Kidney (tissue), 14 donors: ENCODE results near the gene ASB2. TPM values are rescaled to one million over a fixed set of nuclear protein-coding genes. Genes with fewer than 3 reads are reported as not detected.

Experiments used
- DNase-seq, 5 donors: peaks; one replicate each; pipeline ENCODE4 v3.0.0-alpha.2; 2013 to 2020
- FAIRE-seq: peaks from 2 replicates; lab custom pipeline; 2012; peaks lifted over from hg19 to GRCh38; lab: Jason Lieb, UNC
- H3K27ac ChIP-seq, 2 donors: one replicate each; pipeline ENCODE4 v1.7.0; 2013; ENCODE audit warnings: low read depth in 2 of 2, low read length in 2 of 2, inconsistent platforms in 1 of 2
- H3K27me3 ChIP-seq: one replicate; pipeline ENCODE4 v1.7.1; 2013; ENCODE audit warnings: low read length, inconsistent platforms; ENCODE audit not compliant: control insufficient read depth, insufficient read depth
- H3K36me3 ChIP-seq, 3 donors: one replicate each; pipeline versions ENCODE4 v1.7.0 to v1.7.1; 2013; ENCODE audit warnings: low read length in 3 of 3, control low read depth in 1 of 3, inconsistent platforms in 1 of 3; ENCODE audit not compliant: insufficient read depth in 3 of 3, control insufficient read depth in 2 of 3
- H3K4me1 ChIP-seq, 3 donors: one replicate each; pipeline versions ENCODE4 v1.7.0 to v1.7.1; 2013; ENCODE audit warnings: low read length in 3 of 3, inconsistent platforms in 1 of 3, low read depth in 1 of 3; ENCODE audit not compliant: control insufficient read depth in 2 of 3, insufficient read depth in 2 of 3
- H3K4me3 ChIP-seq, 3 donors: one replicate each; pipeline versions ENCODE4 v1.7.0 to v1.8.1; 2013; ENCODE audit warnings: low read length in 3 of 3, control low read depth in 1 of 3, inconsistent platforms in 1 of 3
- H3K9ac ChIP-seq, 3 donors: one replicate each; pipeline versions ENCODE4 v1.7.0 to v1.7.1; 2013; ENCODE audit warnings: low read length in 3 of 3, control low read depth in 1 of 3, inconsistent platforms in 1 of 3
- H3K9me3 ChIP-seq, 3 donors: one replicate each; pipeline versions ENCODE4 v1.7.0 to v1.7.1; 2013; ENCODE audit warnings: low read length in 3 of 3, control low read depth in 1 of 3, inconsistent platforms in 1 of 3; ENCODE audit not compliant: control insufficient read depth in 2 of 3, insufficient read depth in 1 of 3
- intact Hi-C: fragments of 100-400 bp; cut with DNase I; formaldehyde crosslinking; loops from one replicate; pipeline ENCODE4 v1.11.1; 2022
- polyA plus RNA-seq: library from polyadenylated mRNA; stranded (reverse); fragments of 350-450 nt; fragmentation: Illumina TruSeq; extraction: RNeasy Lipid Tissue Mini Kit (QIAGEN cat#74804); gene quantifications from one replicate; pipeline ENCODE4 v1.2.3, GENCODE V29; 2014; ENCODE audit warnings: low read depth, low replicate concordance; ENCODE audit not compliant: insufficient read depth
- total RNA-seq: library from RNA; stranded (reverse); fragmentation: NEBNext Ultra II Directional; extraction: Animal tissue kit (Norgen Biotek cat#: 25700); gene quantifications from one replicate; pipeline ENCODE4 v1.2.1, GENCODE V29; 2021
- TF ChIP-seq, protein P1 (sequence below): IDR thresholded peaks from 3 replicates; pipeline ENCODE4 v1.5.1; 2012; ENCODE audit warnings: mild to moderate bottlenecking, moderate library complexity, borderline replicate concordance; ENCODE audit not compliant: insufficient read depth; ENCODE audit errors: extremely low read depth
- donor health status: control.
- donor health status: control.
- donor health status: control.
- donor health status: control.
- donor health status: control.
- donor health status: DM: yes; HTN: yes; CAD: no.
- donor health status: Normal renal cell carcinoma (clear cell type).

The ASB2 gene
- total and polyA plus RNA-seq, 2 donors from 2014 or later = 0.97 to 3.7 TPM

GRCh38 chr14:93954516-93954830, 21.9 kb downstream of the ASB2 start:
- TF ChIP-seq, protein P1, sequence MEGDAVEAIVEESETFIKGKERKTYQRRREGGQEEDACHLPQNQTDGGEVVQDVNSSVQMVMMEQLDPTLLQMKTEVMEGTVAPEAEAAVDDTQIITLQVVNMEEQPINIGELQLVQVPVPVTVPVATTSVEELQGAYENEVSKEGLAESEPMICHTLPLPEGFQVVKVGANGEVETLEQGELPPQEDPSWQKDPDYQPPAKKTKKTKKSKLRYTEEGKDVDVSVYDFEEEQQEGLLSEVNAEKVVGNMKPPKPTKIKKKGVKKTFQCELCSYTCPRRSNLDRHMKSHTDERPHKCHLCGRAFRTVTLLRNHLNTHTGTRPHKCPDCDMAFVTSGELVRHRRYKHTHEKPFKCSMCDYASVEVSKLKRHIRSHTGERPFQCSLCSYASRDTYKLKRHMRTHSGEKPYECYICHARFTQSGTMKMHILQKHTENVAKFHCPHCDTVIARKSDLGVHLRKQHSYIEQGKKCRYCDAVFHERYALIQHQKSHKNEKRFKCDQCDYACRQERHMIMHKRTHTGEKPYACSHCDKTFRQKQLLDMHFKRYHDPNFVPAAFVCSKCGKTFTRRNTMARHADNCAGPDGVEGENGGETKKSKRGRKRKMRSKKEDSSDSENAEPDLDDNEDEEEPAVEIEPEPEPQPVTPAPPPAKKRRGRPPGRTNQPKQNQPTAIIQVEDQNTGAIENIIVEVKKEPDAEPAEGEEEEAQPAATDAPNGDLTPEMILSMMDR = no peak
- H3K9ac ChIP-seq = no peak overlapping the region
- no peaks in the 10 kb centered on the region for H3K9me3 ChIP-seq
- FAIRE-seq = no peak
- H3K4me1 ChIP-seq = peaks cover 0 to 3% (median 0%) of the 10 kb centered on the region in 3 donors
- no peak for DNase-seq
- intact Hi-C loops = no loop called here
- no peak overlapping the region for H3K27ac ChIP-seq
- H3K27me3 ChIP-seq = no peaks in the 10 kb centered on the region
- no peak overlapping the region for H3K4me3 ChIP-seq
- no peaks in the 10 kb centered on the region for H3K36me3 ChIP-seq

- Histone ChIP-seq H3K4me3 (no peak overlapping the region), H3K9ac (no peak overlapping the region), H3K36me3 (no peaks in the 10 kb centered on the region), H3K4me1 (peaks cover 0 to 3% (median 0%) of the 10 kb centered on the region in 3 donors), H3K27me3 (no peaks in the 10 kb centered on the region), H3K27ac (no peak overlapping the region), H3K9me3 (no peaks in the 10 kb centered on the region)
- intact Hi-C loops = no loop called here
- DNase-seq (no peak), FAIRE-seq (no peak)
- TF ChIP-seq, protein P1 = no peak
These were observed 22.4 kb downstream of the ASB2 start for GRCh38 chr14:93953739-93954515.

GRCh38 chr14:93953263-93953662, 23.1 kb downstream of the ASB2 start:
- DNase-seq = no peak
- no peak overlapping the region for H3K27ac ChIP-seq
- H3K9ac ChIP-seq = no peak overlapping the region

More at GRCh38 chr14:93953263-93953662, 23.1 kb downstream of the ASB2 start:
- Histone ChIP-seq H3K9me3 (no peaks in the 10 kb centered on the region), H3K27me3 (no peaks in the 10 kb centered on the region), H3K4me1 (peaks cover 0 to 3% (median 0%) of the 10 kb centered on the region in 3 donors), H3K4me3 (no peak overlapping the region), H3K36me3 (no peaks in the 10 kb centered on the region)
- intact Hi-C loops = no loop called here
- FAIRE-seq = no peak
- TF ChIP-seq, protein P1 = no peak
